Mucosa of stomach (tissue), 1 donor: Measurements from ENCODE around the gene GRAMD2A.

Source experiments
- H3K27me3 ChIP-seq: one replicate; pipeline ENCODE4 v1.7.0; 2013; ENCODE audit warnings: mild to moderate bottlenecking, low read length; ENCODE audit not compliant: control insufficient read depth, insufficient read depth
- H3K36me3 ChIP-seq: one replicate; pipeline ENCODE4 v1.7.0; 2013; ENCODE audit warnings: low read length; ENCODE audit not compliant: control insufficient read depth, insufficient read depth
- H3K4me1 ChIP-seq: one replicate; pipeline ENCODE4 v1.7.0; 2013; ENCODE audit warnings: mild to moderate bottlenecking, low read length; ENCODE audit not compliant: control insufficient read depth, insufficient read depth
- H3K4me3 ChIP-seq: one replicate; pipeline ENCODE4 v1.7.0; 2013; ENCODE audit warnings: low read length
- H3K9ac ChIP-seq: one replicate; pipeline ENCODE4 v1.7.0; 2013; ENCODE audit warnings: mild to moderate bottlenecking, low read length, moderate library complexity
- H3K9me3 ChIP-seq: one replicate; pipeline ENCODE4 v1.7.0; 2013; ENCODE audit warnings: mild to moderate bottlenecking, low read length, moderate library complexity; ENCODE audit not compliant: control insufficient read depth
- donor health status: Pancreatic carcinoma.

Gene GRAMD2A

GRCh38 chr15:72155003-72155621 lies 42.5 kb downstream of the GRAMD2A start:
- peak overlapping the region; percentile 53 for H3K4me3 ChIP-seq
- no peaks in the 10 kb centered on the region for H3K36me3 ChIP-seq
- peak overlapping the region; percentile 76 for H3K9ac ChIP-seq
- no peaks in the 10 kb centered on the region for H3K9me3 ChIP-seq
- peaks cover 21% of the 10 kb centered on the region for H3K4me1 ChIP-seq
- H3K27me3 ChIP-seq = no peaks in the 10 kb centered on the region

DNA sequence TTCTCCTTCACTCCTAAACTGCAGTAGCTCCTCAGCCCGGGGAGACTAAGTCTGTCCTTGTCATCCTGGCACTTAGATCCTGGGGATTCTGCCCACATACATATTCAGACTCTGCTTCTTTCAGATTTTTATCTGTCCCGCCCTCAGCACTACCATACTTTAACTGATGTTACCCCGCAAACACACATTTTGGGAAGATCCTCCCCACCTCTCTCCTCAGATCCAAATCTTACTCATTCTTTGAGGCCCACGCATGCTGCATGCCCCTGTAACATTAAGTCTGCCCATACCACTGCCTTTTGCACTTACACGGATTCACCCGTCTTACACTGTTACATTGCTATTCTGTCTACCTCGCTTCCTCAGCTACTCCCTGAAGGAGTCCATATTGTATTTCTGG lies 43.3 kb downstream of the GRAMD2A start:
- H3K4me3 ChIP-seq = no peak overlapping the region
- no peak overlapping the region for H3K9ac ChIP-seq
- H3K9me3 ChIP-seq = no peaks in the 10 kb centered on the region
- peaks cover 21% of the 10 kb centered on the region for H3K4me1 ChIP-seq
- no peaks in the 10 kb centered on the region for H3K27me3 ChIP-seq
- H3K36me3 ChIP-seq = no peaks in the 10 kb centered on the region

GRCh38 chr15:72153269-72154000 lies 44.2 kb downstream of the GRAMD2A start:
- Histone ChIP-seq H3K27me3 (no peaks in the 10 kb centered on the region), H3K4me3 (no peak overlapping the region), H3K4me1 (peaks cover 21% of the 10 kb centered on the region), H3K36me3 (no peaks in the 10 kb centered on the region), H3K9ac (no peak overlapping the region), H3K9me3 (no peaks in the 10 kb centered on the region)

GRCh38 chr15:72147418-72147817 lies 50.2 kb downstream of the GRAMD2A start:
- no peaks in the 10 kb centered on the region for H3K4me1 ChIP-seq
- no peak overlapping the region for H3K9ac ChIP-seq
- H3K4me3 ChIP-seq = no peak overlapping the region
- H3K36me3 ChIP-seq = no peaks in the 10 kb centered on the region
- no peaks in the 10 kb centered on the region for H3K9me3 ChIP-seq
- no peaks in the 10 kb centered on the region for H3K27me3 ChIP-seq

DNA sequence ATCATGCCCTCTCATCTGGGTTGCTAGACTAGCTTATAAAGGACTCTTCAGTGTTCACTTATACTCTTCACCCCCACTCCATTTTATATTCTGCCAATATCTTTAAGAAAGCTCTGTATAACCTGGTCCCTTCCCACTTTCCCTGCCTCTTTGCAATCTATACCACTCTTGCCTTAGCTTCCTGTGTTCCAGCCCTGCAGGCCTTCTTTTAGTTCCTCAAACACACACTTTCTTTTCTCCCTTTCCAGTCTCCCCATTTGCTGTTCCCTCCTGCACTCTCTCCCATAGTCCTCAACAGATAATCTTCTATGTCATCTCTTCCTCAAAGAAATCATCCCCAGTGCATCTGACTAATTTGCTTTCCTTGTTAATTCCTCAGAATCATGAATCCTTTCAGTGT lies 50.7 kb downstream of the GRAMD2A start:
- Histone ChIP-seq H3K36me3 (no peaks in the 10 kb centered on the region), H3K4me3 (no peak overlapping the region), H3K9ac (no peak overlapping the region), H3K4me1 (no peaks in the 10 kb centered on the region), H3K27me3 (no peaks in the 10 kb centered on the region), H3K9me3 (no peaks in the 10 kb centered on the region)

DNA sequence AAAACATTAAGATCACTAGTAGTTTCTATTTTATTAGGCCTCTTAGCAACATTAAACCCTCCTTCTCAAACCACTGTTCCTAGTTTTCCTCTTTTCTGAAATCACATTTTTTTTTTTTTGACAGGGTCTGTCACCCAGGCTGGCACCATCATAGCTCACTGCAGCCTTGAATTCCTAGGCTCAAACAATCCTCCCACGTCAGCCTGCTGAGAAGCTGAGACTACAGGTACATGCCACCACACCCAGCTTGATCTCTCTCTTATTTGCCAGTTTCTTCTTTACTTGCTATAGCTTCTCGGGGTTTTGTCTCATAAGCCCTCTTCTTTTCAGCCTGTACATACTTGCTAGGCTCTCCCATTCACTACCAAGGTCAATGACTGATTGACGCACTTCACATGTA lies 51.4 kb downstream of the GRAMD2A start:
- Histone ChIP-seq H3K27me3 (no peaks in the 10 kb centered on the region), H3K36me3 (no peaks in the 10 kb centered on the region), H3K4me1 (peaks cover 5% of the 10 kb centered on the region), H3K9ac (no peak overlapping the region), H3K4me3 (no peak overlapping the region), H3K9me3 (no peaks in the 10 kb centered on the region)

GRCh38 chr15:72141171-72142084 lies 56.2 kb downstream of the GRAMD2A start:
- H3K36me3 ChIP-seq = no peaks in the 10 kb centered on the region
- H3K4me3 ChIP-seq = no peak overlapping the region
- H3K9me3 ChIP-seq = no peaks in the 10 kb centered on the region
- no peak overlapping the region for H3K9ac ChIP-seq
- peaks cover 14% of the 10 kb centered on the region for H3K4me1 ChIP-seq
- no peaks in the 10 kb centered on the region for H3K27me3 ChIP-seq

DNA sequence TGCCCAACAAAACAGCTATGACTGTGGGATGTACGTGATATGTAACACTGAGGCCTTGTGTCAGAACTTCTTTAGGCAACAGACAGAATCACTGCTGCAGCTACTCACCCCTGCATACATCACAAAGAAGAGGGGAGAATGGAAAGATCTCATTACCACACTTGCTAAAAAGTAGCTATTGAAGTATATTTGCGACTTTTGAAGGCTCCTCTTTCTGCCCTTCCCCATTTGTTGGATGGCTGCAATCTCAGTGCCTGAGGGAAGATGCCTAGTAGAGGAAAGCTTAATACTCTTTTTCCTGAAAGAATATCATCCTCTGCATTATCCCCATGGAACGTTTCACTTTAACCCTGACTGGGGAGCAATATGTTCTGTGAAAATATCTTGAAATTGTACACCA lies 57.5 kb downstream of the GRAMD2A start:
- H3K9me3 ChIP-seq = no peaks in the 10 kb centered on the region
- H3K9ac ChIP-seq = no peak overlapping the region
- no peak overlapping the region for H3K4me3 ChIP-seq
- peaks cover 14% of the 10 kb centered on the region for H3K4me1 ChIP-seq
- no peaks in the 10 kb centered on the region for H3K27me3 ChIP-seq
- no peaks in the 10 kb centered on the region for H3K36me3 ChIP-seq

DNA sequence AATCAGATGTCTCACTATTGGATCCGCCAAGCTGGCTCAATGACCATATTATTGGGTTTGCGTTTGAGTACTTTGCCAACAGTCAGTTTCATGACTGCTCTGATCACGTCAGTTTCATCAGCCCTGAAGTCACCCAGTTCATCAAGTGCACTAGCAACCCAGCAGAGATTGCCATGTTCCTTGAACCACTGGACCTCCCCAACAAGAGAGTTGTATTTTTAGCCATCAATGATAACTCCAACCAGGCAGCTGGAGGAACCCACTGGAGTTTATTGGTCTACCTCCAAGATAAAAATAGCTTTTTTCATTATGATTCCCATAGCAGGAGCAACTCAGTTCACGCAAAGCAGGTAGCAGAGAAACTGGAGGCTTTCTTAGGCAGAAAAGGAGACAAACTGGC lies 57.9 kb downstream of the GRAMD2A start:
- Histone ChIP-seq H3K4me3 (no peak overlapping the region), H3K9me3 (no peaks in the 10 kb centered on the region), H3K36me3 (no peaks in the 10 kb centered on the region), H3K27me3 (no peaks in the 10 kb centered on the region), H3K9ac (no peak overlapping the region), H3K4me1 (peaks cover 14% of the 10 kb centered on the region)

DNA sequence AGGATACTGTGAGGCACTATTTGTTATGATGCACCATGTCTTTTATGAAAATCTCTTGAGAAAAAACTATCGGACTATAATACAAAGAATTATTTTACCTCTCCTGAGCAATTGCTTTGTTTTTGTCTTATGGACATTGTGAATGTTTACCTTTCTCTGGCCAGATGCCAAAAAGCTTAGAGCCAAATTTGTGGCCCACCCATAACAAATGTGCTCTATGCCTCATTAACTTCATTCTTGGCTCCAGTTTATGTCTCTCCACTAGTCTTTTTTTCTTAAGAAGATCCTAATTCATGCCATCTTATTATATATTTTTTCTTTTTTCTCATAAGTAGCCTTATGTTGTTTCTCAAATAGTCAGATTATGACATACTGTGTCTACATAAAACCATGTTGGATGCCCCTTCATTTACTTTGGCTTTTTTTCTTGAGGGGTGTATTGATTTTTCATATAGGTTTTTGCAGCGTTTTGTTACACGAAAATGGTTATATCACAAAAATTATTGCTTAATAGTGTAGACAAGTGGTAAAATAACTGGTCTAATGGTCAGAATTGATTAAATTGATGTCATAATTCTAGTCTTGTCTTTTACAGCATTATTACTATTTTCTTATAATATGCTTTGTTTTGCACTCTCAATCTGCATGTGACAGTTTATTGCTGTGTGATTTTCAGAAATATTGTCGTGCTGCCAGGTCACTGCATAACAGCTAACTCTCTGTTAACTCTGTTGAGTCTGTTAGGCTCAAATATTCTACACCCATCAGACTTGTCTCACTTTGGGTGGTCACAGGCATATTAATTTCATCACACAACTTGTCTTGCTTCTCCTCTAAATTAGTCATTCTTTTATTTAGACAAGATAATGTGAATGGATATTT lies 61.2 kb downstream of the GRAMD2A start:
- Histone ChIP-seq H3K27me3 (peaks cover 3% of the 10 kb centered on the region), H3K4me1 (peaks cover 10% of the 10 kb centered on the region), H3K9me3 (no peaks in the 10 kb centered on the region), H3K4me3 (no peak overlapping the region), H3K9ac (no peak overlapping the region), H3K36me3 (no peaks in the 10 kb centered on the region)

DNA sequence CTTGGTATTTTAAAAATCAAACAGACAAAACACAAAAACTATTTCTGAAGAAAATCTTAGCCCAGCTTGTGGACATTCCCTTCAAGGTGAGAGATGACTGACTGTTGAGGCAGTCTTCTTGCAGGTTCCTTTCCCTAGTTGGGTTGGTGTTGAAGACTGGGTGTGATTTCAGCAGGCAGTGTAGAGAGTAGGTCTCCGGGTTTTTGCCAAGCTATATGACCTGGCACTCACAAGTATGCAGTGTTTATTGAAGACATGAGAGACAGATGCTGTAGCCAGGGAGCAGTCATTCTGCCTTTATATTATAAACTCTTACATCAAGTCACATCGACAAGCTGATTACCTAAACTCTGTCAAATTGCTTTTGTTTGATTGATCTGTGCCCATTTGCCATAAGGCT lies 61.9 kb downstream of the GRAMD2A start:
- Histone ChIP-seq H3K4me3 (no peak overlapping the region), H3K27me3 (peaks cover 3% of the 10 kb centered on the region), H3K4me1 (peaks cover 8% of the 10 kb centered on the region), H3K9ac (no peak overlapping the region), H3K36me3 (no peaks in the 10 kb centered on the region), H3K9me3 (no peaks in the 10 kb centered on the region)
